Testis (tissue), 2 donors: Measurements from ENCODE around the gene ERN2.

Source experiments
- POLR2A ChIP-seq: fragments of 450-650 bp; IDR thresholded peaks from one replicate; pipeline ENCODE4 v1.6.1; 2017; ENCODE audit warnings: antibody characterized with exemption, mild to moderate bottlenecking, moderate library complexity
- TF ChIP-seq, protein P1 (sequence below), 3 experiments: fragments of 450-650 bp in 2 of 3; fragments of 200-600 bp in 1 of 3; sonication (generic) in 1 of 3; IDR thresholded peaks; one replicate each; pipeline ENCODE4 v1.5.1; 2016 to 2019; ENCODE audit warnings: antibody characterized with exemption in 3 of 3, mild to moderate bottlenecking in 2 of 3, moderate library complexity in 1 of 3

DNA sequence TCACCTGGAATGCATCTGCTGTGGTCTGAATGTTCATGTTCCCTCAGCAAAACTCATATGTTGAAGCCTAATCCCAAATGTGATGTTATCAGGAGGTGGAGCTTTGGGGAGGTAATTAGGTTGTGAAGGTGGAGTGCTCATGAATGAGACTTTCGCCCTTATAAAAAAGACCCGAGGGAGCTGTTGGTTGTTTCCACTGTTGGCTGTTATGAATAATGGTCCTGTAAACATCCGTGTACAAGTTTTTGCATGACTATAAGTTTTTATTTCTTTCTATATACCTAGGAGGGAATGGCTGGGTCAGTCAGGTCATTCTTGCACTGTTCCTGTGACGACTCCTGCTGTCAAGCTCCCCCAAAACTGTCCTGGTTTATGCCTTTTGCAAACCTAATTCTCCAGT lies 32.2 kb upstream of the ERN2 start:
- no peak for TF ChIP-seq POLR2A
- TF ChIP-seq, protein P1, sequence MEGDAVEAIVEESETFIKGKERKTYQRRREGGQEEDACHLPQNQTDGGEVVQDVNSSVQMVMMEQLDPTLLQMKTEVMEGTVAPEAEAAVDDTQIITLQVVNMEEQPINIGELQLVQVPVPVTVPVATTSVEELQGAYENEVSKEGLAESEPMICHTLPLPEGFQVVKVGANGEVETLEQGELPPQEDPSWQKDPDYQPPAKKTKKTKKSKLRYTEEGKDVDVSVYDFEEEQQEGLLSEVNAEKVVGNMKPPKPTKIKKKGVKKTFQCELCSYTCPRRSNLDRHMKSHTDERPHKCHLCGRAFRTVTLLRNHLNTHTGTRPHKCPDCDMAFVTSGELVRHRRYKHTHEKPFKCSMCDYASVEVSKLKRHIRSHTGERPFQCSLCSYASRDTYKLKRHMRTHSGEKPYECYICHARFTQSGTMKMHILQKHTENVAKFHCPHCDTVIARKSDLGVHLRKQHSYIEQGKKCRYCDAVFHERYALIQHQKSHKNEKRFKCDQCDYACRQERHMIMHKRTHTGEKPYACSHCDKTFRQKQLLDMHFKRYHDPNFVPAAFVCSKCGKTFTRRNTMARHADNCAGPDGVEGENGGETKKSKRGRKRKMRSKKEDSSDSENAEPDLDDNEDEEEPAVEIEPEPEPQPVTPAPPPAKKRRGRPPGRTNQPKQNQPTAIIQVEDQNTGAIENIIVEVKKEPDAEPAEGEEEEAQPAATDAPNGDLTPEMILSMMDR (IDR thresholded peaks at IDR 0.05), result no peak
